IMR-90 (cell line): ENCODE results near the gene PARVG.

Experiments
- BHLHE40 ChIP-seq: fragments of 150-350 bp; IDR thresholded peaks from 2 replicates; pipeline ENCODE4 v1.6.1; 2016; ENCODE audit warnings: mild to moderate bottlenecking, low read depth, low read length
- NFE2L2 ChIP-seq: fragments of 150-350 bp; IDR thresholded peaks from 2 replicates; pipeline ENCODE4 v1.6.1; 2016; ENCODE audit warnings: low read depth, mild to moderate bottlenecking, low read length
- RAD21 ChIP-seq: IDR thresholded peaks from 2 replicates; pipeline ENCODE4 v1.6.1; 2012; ENCODE audit warnings: low read length, improper control_type of control experiment
- SMC3 ChIP-seq: fragments of 150-350 bp; IDR thresholded peaks from 2 replicates; pipeline ENCODE4 v1.6.1; 2016; ENCODE audit warnings: low read depth, mild to moderate bottlenecking, antibody characterized with exemption, low read length, moderate library complexity
- TF ChIP-seq, protein P1 (sequence below): conservative IDR thresholded peaks from 2 replicates; pipeline ENCODE4 v1.5.1; 2012; ENCODE audit warnings: mild to moderate bottlenecking, low read depth, low read length, improper control_type of control experiment
- TF ChIP-seq, protein P2 (sequence below): fragments of 150-350 bp; IDR thresholded peaks from 2 replicates; pipeline ENCODE4 v1.6.1; 2017; ENCODE audit warnings: mild to moderate bottlenecking, antibody characterized with exemption, low read length, low read depth

DNA sequence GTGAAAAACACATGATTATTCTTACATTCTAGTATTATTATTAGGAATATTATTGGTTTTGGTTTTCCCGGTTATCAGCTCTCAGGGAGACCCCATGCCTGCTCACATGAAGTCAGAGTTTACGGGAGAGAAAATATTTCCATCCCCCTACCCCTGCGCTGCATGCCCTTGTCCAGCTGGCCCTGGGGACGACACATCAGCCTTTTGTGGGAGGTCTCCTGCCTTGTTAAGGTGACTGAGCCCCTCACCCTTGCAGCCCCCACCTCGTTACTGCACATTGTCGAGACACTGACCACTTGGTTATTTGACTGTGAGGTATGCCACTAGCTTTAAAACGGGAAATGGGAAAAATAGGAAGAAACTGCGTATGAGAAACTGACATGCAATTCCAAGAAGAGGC lies 63.0 kb downstream of the PARVG start:
- TF ChIP-seq, protein P1, sequence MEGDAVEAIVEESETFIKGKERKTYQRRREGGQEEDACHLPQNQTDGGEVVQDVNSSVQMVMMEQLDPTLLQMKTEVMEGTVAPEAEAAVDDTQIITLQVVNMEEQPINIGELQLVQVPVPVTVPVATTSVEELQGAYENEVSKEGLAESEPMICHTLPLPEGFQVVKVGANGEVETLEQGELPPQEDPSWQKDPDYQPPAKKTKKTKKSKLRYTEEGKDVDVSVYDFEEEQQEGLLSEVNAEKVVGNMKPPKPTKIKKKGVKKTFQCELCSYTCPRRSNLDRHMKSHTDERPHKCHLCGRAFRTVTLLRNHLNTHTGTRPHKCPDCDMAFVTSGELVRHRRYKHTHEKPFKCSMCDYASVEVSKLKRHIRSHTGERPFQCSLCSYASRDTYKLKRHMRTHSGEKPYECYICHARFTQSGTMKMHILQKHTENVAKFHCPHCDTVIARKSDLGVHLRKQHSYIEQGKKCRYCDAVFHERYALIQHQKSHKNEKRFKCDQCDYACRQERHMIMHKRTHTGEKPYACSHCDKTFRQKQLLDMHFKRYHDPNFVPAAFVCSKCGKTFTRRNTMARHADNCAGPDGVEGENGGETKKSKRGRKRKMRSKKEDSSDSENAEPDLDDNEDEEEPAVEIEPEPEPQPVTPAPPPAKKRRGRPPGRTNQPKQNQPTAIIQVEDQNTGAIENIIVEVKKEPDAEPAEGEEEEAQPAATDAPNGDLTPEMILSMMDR: no peak
- TF ChIP-seq BHLHE40 (no peak), RAD21 (no peak), SMC3 (no peak), NFE2L2 (no peak)
- TF ChIP-seq, protein P2, sequence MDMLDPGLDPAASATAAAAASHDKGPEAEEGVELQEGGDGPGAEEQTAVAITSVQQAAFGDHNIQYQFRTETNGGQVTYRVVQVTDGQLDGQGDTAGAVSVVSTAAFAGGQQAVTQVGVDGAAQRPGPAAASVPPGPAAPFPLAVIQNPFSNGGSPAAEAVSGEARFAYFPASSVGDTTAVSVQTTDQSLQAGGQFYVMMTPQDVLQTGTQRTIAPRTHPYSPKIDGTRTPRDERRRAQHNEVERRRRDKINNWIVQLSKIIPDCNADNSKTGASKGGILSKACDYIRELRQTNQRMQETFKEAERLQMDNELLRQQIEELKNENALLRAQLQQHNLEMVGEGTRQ: no peak
